ENCODE measurements around the gene ETV1. TPM values are rescaled to one million over a fixed set of nuclear protein-coding genes. Genes with fewer than 3 reads are reported as not detected.
A peak's percentile ranks its signal among the peaks of the same experiment; 100 is the strongest.

Gene ETV1
- total RNA-seq, 2 experiments from 2014 or later, result 3.4 to 3.6 TPM

GRCh38 chr7:13992596-13992964 lies 3.1 kb upstream of the ETV1 start:
- ChIA-PET CTCF (no interaction called here), POLR2A (interaction anchor here (0.8 kb wide), 1 partner anchor 15 kb away, joined by 4 read pairs; no protein-coding TSS in a partner anchor)
- H3K36me3 Mint-ChIP-seq (ENCODE audit: low read depth), result no peaks in the 10 kb centered on the region
- H3K27me3 Mint-ChIP-seq, result no peaks in the 10 kb centered on the region
- H3K27ac Mint-ChIP-seq, result no peak overlapping the region
- H3K4me3 Mint-ChIP-seq, result no peak overlapping the region
- DNase-seq, result no peak
- H3K9me3 Mint-ChIP-seq, result no peaks in the 10 kb centered on the region
- H3K4me1 Mint-ChIP-seq, result no peaks in the 10 kb centered on the region

DNA sequence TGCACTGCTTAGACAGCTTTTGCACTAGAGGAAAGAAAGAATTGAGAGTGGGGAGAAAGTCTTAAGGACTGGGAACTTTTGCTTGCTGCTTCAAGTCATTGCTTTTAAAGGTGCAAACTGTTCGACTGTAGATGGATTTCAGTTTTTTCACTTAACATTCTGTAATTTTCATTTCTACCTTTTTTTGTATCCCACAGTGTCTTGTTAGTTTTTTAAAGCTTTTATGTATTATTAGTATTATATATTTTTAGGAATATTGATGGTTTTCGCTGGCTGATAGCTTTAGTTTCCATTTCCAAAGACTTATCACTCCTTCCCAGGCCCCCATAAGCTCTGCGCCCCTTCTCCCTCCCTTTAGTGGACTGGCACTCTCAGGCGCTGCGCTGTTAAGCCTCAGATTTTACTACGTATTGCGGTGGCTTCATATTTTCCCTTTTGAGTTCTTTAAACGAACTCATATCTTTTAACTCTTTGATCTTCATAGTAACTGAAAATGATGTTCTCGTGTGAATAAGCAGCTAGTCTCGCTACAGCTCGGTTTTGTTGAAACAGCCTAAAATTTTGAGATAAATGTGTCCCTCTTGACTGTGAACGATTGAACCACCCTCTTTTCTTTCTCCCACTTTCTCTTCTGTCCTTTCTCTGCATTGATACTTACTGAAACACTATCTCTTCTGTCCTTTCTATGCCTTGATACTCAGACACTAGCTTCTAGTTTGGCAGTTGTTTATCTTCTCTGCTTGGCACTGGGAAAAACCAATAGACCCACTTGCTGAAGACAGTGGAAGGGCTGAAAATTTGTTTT lies 2.5 kb upstream of the ETV1 start:
- DNase-seq, result no peak
- H3K36me3 Mint-ChIP-seq (ENCODE audit: low read depth), result no peaks in the 10 kb centered on the region
- H3K27ac Mint-ChIP-seq, result no peak overlapping the region
- no peak overlapping the region for H3K4me3 Mint-ChIP-seq
- ChIA-PET CTCF (interaction anchor here (0.8 kb wide), 1 partner anchor 96 kb away, joined by 3 read pairs; no protein-coding TSS in a partner anchor), POLR2A (interaction anchor here (0.8 to 1.1 kb wide), 2 partner anchors 15 to 18 kb away, joined by 4 to 5 read pairs; no protein-coding TSS in a partner anchor)
- no peaks in the 10 kb centered on the region for H3K4me1 Mint-ChIP-seq
- H3K27me3 Mint-ChIP-seq, result peaks cover 2% of the 10 kb centered on the region
- H3K9me3 Mint-ChIP-seq, result no peaks in the 10 kb centered on the region

GRCh38 chr7:13990984-13991790 lies 1.7 kb upstream of the ETV1 start:
- Mint-ChIP-seq H3K9me3 (no peaks in the 10 kb centered on the region), H3K27me3 (peaks cover 4% of the 10 kb centered on the region), H3K27ac (no peak overlapping the region), H3K4me3 (no peak overlapping the region), H3K4me1 (no peaks in the 10 kb centered on the region), H3K36me3 (ENCODE audit: low read depth) (no peaks in the 10 kb centered on the region)
- DNase-seq, result peak; percentile 81
- ChIA-PET POLR2A (interaction anchor here (1.1 to 1.4 kb wide), 2 partner anchors 19 to 1781 kb away, joined by 3 to 5 read pairs; partner anchors contain the start of gene TMEM106B), CTCF (interaction anchor here (0.8 kb wide), 1 partner anchor 96 kb away, joined by 3 read pairs; no protein-coding TSS in a partner anchor)

- Mint-ChIP-seq H3K27ac (no peak overlapping the region), H3K27me3 (peaks cover 7% of the 10 kb centered on the region), H3K4me1 (no peaks in the 10 kb centered on the region), H3K9me3 (no peaks in the 10 kb centered on the region), H3K36me3 (ENCODE audit: low read depth) (no peaks in the 10 kb centered on the region), H3K4me3 (no peak overlapping the region)
- POLR2A ChIA-PET, result interaction anchor here (1.0 to 1.4 kb wide), 3 partner anchors 19 to 1780 kb away, joined by 3 to 5 read pairs (median 3); partner anchors contain the start of gene TMEM106B
- CTCF ChIA-PET, result interaction anchor here (1.2 kb wide), 1 partner anchor 8 kb away, joined by 4 read pairs; no protein-coding TSS in a partner anchor
- peak; percentile 42 for DNase-seq
These were observed 985 bp upstream of the ETV1 start for GRCh38 chr7:13990319-13990983.

DNA sequence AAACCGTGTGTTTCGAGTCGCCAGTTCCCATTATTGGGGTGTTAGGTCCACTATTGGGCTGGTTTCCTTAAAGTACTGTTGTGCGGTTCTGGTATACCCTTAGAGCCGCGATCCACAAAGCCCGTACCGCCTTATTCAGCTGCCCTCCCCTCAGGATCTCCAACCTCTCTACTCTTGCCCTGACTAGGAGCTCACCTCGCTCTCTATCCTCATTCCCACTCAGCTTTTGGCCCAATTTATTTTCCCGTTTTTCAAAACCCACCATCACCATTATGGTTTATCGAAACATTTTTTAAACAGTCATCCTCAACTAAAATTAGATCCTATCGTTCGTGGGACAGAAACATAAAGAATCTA lies 461 bp upstream of the ETV1 start:
- no peaks in the 10 kb centered on the region for H3K4me1 Mint-ChIP-seq
- POLR2A ChIA-PET, result interaction anchor here (1.0 to 1.4 kb wide), 2 partner anchors 139 to 1779 kb away, joined by 3 read pairs; partner anchors contain the start of gene TMEM106B
- H3K4me3 Mint-ChIP-seq, result no peak overlapping the region
- peaks cover 7% of the 10 kb centered on the region for H3K27me3 Mint-ChIP-seq
- CTCF ChIA-PET, result interaction anchor here (0.9 to 1.2 kb wide), 2 partner anchors 9 to 78 kb away, joined by 4 read pairs; no protein-coding TSS in a partner anchor
- no peaks in the 10 kb centered on the region for H3K36me3 Mint-ChIP-seq (ENCODE audit: low read depth)
- no peak overlapping the region for H3K27ac Mint-ChIP-seq
- no peaks in the 10 kb centered on the region for H3K9me3 Mint-ChIP-seq
- DNase-seq, result no peak

- no peak for DNase-seq
- ChIA-PET POLR2A (interaction anchor here (0.9 to 1.2 kb wide), 2 partner anchors 9 to 138 kb away, joined by 3 read pairs; no protein-coding TSS in a partner anchor), CTCF (interaction anchor here (1.0 kb wide), 1 partner anchor 80 kb away, joined by 3 read pairs; no protein-coding TSS in a partner anchor)
- Mint-ChIP-seq H3K27me3 (peaks cover 9% of the 10 kb centered on the region), H3K36me3 (ENCODE audit: low read depth) (no peaks in the 10 kb centered on the region), H3K4me1 (no peaks in the 10 kb centered on the region), H3K4me3 (no peak overlapping the region), H3K9me3 (no peaks in the 10 kb centered on the region), H3K27ac (no peak overlapping the region)
These were observed 738 bp downstream of the ETV1 start for GRCh38 chr7:13988731-13989125.

DNA sequence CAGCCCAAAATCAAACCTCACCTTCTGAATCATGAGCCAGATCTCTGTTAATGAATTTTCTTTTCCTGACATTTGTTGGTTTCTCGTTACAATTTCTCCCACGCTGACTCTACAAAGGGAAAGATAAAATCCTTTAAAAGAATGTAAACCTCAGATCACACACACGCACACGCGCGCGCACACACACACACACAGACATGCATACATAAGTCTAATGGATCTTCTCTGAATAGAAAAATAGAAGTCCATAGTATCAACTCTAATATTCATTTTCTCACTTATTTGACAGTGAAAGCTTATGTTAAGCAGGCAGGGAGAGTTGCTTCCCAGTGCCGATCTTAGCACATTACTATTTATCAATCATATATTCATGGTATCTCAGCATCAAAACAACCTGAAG lies 1.4 kb downstream of the ETV1 start:
- POLR2A ChIA-PET, result interaction anchor here (1.2 kb wide), 1 partner anchor 10 kb away, joined by 3 read pairs; no protein-coding TSS in a partner anchor

DNA sequence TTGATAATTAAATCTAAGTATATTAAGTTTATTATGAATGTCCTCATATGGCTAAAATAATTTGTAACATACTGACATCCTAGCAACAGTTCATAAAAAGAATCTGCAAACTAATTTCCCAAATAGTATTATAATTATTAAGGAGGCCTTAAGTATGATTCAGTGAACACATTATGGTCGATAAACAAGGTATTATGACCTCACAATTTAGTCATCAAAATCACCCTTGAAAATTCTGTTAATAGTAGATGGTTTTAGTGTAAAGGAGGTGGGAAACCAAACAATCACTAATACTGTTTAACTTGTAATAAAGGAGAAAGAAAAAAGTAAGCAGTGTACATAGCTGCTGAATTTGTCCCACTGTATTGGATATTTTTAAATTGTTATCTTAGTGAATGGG lies 2.1 kb downstream of the ETV1 start:
- ChIA-PET CTCF (no interaction called here), POLR2A (no interaction called here)
- Mint-ChIP-seq H3K27me3 (peaks cover 12% of the 10 kb centered on the region), H3K4me3 (no peak overlapping the region), H3K4me1 (peaks cover 5% of the 10 kb centered on the region), H3K36me3 (ENCODE audit: low read depth) (no peaks in the 10 kb centered on the region), H3K9me3 (no peaks in the 10 kb centered on the region), H3K27ac (no peak overlapping the region)
- DNase-seq, result no peak

More for the DNA sequence above, 1.4 kb downstream of the ETV1 start:
- H3K36me3 Mint-ChIP-seq (ENCODE audit: low read depth), result no peaks in the 10 kb centered on the region
- H3K27ac Mint-ChIP-seq, result no peak overlapping the region
- DNase-seq, result no peak
- peaks cover under 1% of the 10 kb centered on the region for H3K4me1 Mint-ChIP-seq
- peaks cover 10% of the 10 kb centered on the region for H3K27me3 Mint-ChIP-seq
- CTCF ChIA-PET, result no interaction called here
- H3K4me3 Mint-ChIP-seq, result no peak overlapping the region
- no peaks in the 10 kb centered on the region for H3K9me3 Mint-ChIP-seq

GRCh38 chr7:13986208-13986607 lies 3.3 kb downstream of the ETV1 start:
- no peaks in the 10 kb centered on the region for H3K9me3 Mint-ChIP-seq

GRCh38 chr7:13984831-13985685 lies 4.4 kb downstream of the ETV1 start:
- POLR2A ChIA-PET, result no interaction called here
- peaks cover 19% of the 10 kb centered on the region for H3K27me3 Mint-ChIP-seq
- no peaks in the 10 kb centered on the region for H3K9me3 Mint-ChIP-seq
- peaks cover 5% of the 10 kb centered on the region for H3K4me1 Mint-ChIP-seq
- CTCF ChIA-PET, result no interaction called here
- no peaks in the 10 kb centered on the region for H3K36me3 Mint-ChIP-seq (ENCODE audit: low read depth)
- no peak overlapping the region for H3K4me3 Mint-ChIP-seq
- H3K27ac Mint-ChIP-seq, result no peak overlapping the region
- no peak for DNase-seq

More at GRCh38 chr7:13986208-13986607, 3.3 kb downstream of the ETV1 start:
- Mint-ChIP-seq H3K27me3 (peaks cover 15% of the 10 kb centered on the region), H3K27ac (no peak overlapping the region), H3K4me1 (peaks cover 5% of the 10 kb centered on the region), H3K36me3 (ENCODE audit: low read depth) (no peaks in the 10 kb centered on the region), H3K4me3 (no peak overlapping the region)
- ChIA-PET CTCF (no interaction called here), POLR2A (no interaction called here)
- DNase-seq, result no peak

DNA sequence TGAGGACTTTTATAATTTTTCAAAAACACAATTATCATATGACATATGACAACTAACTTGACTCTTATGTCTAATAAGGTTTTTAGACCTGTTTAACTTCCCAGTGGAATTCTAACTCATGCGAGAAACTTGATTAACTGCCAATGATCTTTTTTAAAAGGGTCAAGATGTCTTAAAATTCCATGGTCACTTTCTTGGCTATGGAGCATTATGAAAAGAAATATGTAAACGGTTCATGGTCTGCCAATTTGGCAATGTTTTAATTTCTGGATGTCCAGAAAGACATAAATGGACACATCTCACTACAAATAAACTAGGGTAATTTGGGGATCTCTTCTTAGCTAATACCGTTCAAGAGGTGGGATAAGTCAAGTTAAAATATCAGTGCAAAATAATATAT lies 5.4 kb downstream of the ETV1 start:
- no peak for DNase-seq
- Mint-ChIP-seq H3K4me1 (peaks cover 5% of the 10 kb centered on the region), H3K36me3 (ENCODE audit: low read depth) (no peaks in the 10 kb centered on the region), H3K27me3 (peaks cover 19% of the 10 kb centered on the region), H3K27ac (no peak overlapping the region), H3K4me3 (no peak overlapping the region), H3K9me3 (no peaks in the 10 kb centered on the region)
- CTCF ChIA-PET, result no interaction called here
- POLR2A ChIA-PET, result no interaction called here

All from activated CD4-positive, alpha-beta memory T cell treated with anti-CD3 and anti-CD28 coated beads, Interleukin-2, amount 10 ng/mL, durations not matched to agents 7 days and 5 days (primary cell).